Left colon (tissue), 2 donors: ENCODE results near the gene AGO3. TPM values are rescaled to one million over a fixed set of nuclear protein-coding genes. Genes with fewer than 3 reads are reported as not detected.
"Not testable (repeated sequence)": the region's sequence is repeated elsewhere in the genome, so short reads cannot be mapped to it uniquely, and the experiment has no call there.

Experiments used
- ATAC-seq: fragments of 200-7000 bp; cut with Tn5 transposase; one replicate; pipeline ENCODE4 v1.9.1; 2020; ENCODE audit warnings: mild to moderate bottlenecking, moderate library complexity
- DNase-seq, 2 donors: peaks; one replicate each; pipeline ENCODE4 v3.0.0-alpha.2; 2020
- intact Hi-C, 2 donors: fragments of 100-400 bp; cut with DNase I in 1 of 2; cut with micrococcal nuclease in 1 of 2; formaldehyde crosslinking; loops; one replicate each; pipeline versions ENCODE4 v1.11.2 to v1.14.0; 2022; cut with DNase I, micrococcal nuclease
- total RNA-seq, 2 donors: library from RNA; stranded (reverse); fragmentation: NEBNext Ultra II Directional; extraction: Animal tissue kit (Norgen Biotek cat#: 25700); gene quantifications; one replicate each; pipeline ENCODE4 v1.2.1, GENCODE V29; 2021
- donor health status: DM: no; HTN: no; CAD: no.
- donor health status: DM: yes; HTN: yes; CAD: no.

The AGO3 gene
- total RNA-seq, 2 donors from 2014 or later: 17.8 to 19.7 TPM

GRCh38 chr1:35971601-35972000 is 40.7 kb downstream of the AGO3 start:
- intact Hi-C loops: no loop called here

GRCh38 chr1:35972631-35973030 is 41.7 kb downstream of the AGO3 start:
- intact Hi-C loops, ATAC-seq, DNase-seq: not testable (repeated sequence)

More at GRCh38 chr1:35971601-35972000, 40.7 kb downstream of the AGO3 start:
- no peak for ATAC-seq
- no peak for DNase-seq

GRCh38 chr1:35980090-35980489 is 49.2 kb downstream of the AGO3 start:
- no peak for ATAC-seq
- intact Hi-C loops: no loop called here
- no peak for DNase-seq

- intact Hi-C loops: no loop called here
- no peak for ATAC-seq
- no peak for DNase-seq
These were observed 57.3 kb downstream of the AGO3 start for GRCh38 chr1:35988237-35988636.

GRCh38 chr1:36006941-36007500 is 76.1 kb downstream of the AGO3 start:
- ATAC-seq: no peak
- intact Hi-C loops: no loop called here
- DNase-seq: no peak

GRCh38 chr1:36007741-36008140 is 76.8 kb downstream of the AGO3 start:
- DNase-seq: no peak
- intact Hi-C loops: no loop called here
- ATAC-seq: no peak

- intact Hi-C loops: no loop called here
- DNase-seq (no peak), ATAC-seq (no peak)
These were observed 77.8 kb downstream of the AGO3 start for GRCh38 chr1:36008546-36009197.

GRCh38 chr1:36014722-36015220 is 83.9 kb downstream of the AGO3 start:
- no peak for DNase-seq
- intact Hi-C loops: no loop called here
- ATAC-seq: no peak

- no peak for DNase-seq
- ATAC-seq: no peak
- intact Hi-C loops: no loop called here
These were observed 85.8 kb downstream of the AGO3 start for GRCh38 chr1:36016686-36017085.

- intact Hi-C loops: no loop called here
- ATAC-seq (no peak), DNase-seq (no peak)
These were observed 92.3 kb downstream of the AGO3 start for GRCh38 chr1:36023098-36023769.

GRCh38 chr1:36024024-36024423 is 93.1 kb downstream of the AGO3 start:
- DNase-seq, intact Hi-C loops, ATAC-seq: not testable (repeated sequence)

- ATAC-seq (no peak), DNase-seq (no peak)
- intact Hi-C loops: no loop called here
These were observed 93.9 kb downstream of the AGO3 start for GRCh38 chr1:36024847-36025246.

GRCh38 chr1:36027766-36028165 is 96.9 kb downstream of the AGO3 start:
- DNase-seq (no peak), ATAC-seq (no peak)
- intact Hi-C loops: no loop called here

- intact Hi-C loops: no loop called here
- DNase-seq (no peak), ATAC-seq (no peak)
These were observed 100.5 kb downstream of the AGO3 start for GRCh38 chr1:36031441-36031840.

- ATAC-seq: no peak
- DNase-seq: no peak
- intact Hi-C loops: no loop called here
These were observed 103.8 kb downstream of the AGO3 start for GRCh38 chr1:36034692-36035091.

- DNase-seq (no peak), ATAC-seq (no peak)
- intact Hi-C loops: no loop called here
These were observed 104.2 kb downstream of the AGO3 start for GRCh38 chr1:36035154-36035553.

- intact Hi-C loops: no loop called here
- ATAC-seq (no peak), DNase-seq (no peak)
These were observed 109.3 kb downstream of the AGO3 start for GRCh38 chr1:36040238-36040637.

- intact Hi-C loops: no loop called here
- no peak for DNase-seq
- no peak for ATAC-seq
These were observed 120.9 kb downstream of the AGO3 start for GRCh38 chr1:36051821-36052220.

GRCh38 chr1:36053978-36054377 is 123.1 kb downstream of the AGO3 start:
- intact Hi-C loops: no loop called here
- ATAC-seq (no peak), DNase-seq (no peak)

- DNase-seq (no peak), ATAC-seq (no peak)
- intact Hi-C loops: no loop called here
These were observed 124.8 kb downstream of the AGO3 start for GRCh38 chr1:36055706-36056105.
